Measurements from ENCODE around the gene CREB5.

Gene CREB5

GRCh38 chr7:28408105-28408959 lies 4.0 kb upstream of the CREB5 start:
- DNase-seq: peak; percentile 77

GRCh38 chr7:28408960-28409715 lies 3.2 kb upstream of the CREB5 start:
- peak; percentile 98 for DNase-seq

- DNase-seq: peak; percentile 72
Observed at GRCh38 chr7:28409716-28410627, 2.3 kb upstream of the CREB5 start.

GRCh38 chr7:28410628-28411531 lies 1.4 kb upstream of the CREB5 start:
- DNase-seq: peak; percentile 83

- no peak for DNase-seq
Observed at GRCh38 chr7:28413011-28413410, 693 bp downstream of the CREB5 start.

- no peak for DNase-seq
Observed at GRCh38 chr7:28414453-28414852, 2.1 kb downstream of the CREB5 start.

GRCh38 chr7:28417321-28417940 lies 5.1 kb downstream of the CREB5 start:
- no peak for DNase-seq

- no peak for DNase-seq
Observed at GRCh38 chr7:28418311-28418710, 6.0 kb downstream of the CREB5 start.

GRCh38 chr7:28418966-28419365 lies 6.6 kb downstream of the CREB5 start:
- DNase-seq: no peak

- DNase-seq: no peak
Observed at GRCh38 chr7:28419716-28420115, 7.4 kb downstream of the CREB5 start.

GRCh38 chr7:28423112-28423511 lies 10.8 kb downstream of the CREB5 start:
- DNase-seq: no peak

GRCh38 chr7:28423918-28424514 lies 11.7 kb downstream of the CREB5 start:
- no peak for DNase-seq

GRCh38 chr7:28425496-28425895 lies 13.2 kb downstream of the CREB5 start:
- DNase-seq: no peak

GRCh38 chr7:28427236-28427635 lies 14.9 kb downstream of the CREB5 start:
- no peak for DNase-seq

GRCh38 chr7:28430616-28431015 lies 18.3 kb downstream of the CREB5 start:
- no peak for DNase-seq

- no peak for DNase-seq
Observed at GRCh38 chr7:28432105-28432504, 19.8 kb downstream of the CREB5 start.

- no peak for DNase-seq
Observed at GRCh38 chr7:28433039-28433438, 20.7 kb downstream of the CREB5 start.

GRCh38 chr7:28433699-28434219 lies 21.4 kb downstream of the CREB5 start:
- peak; percentile 30 for DNase-seq

GRCh38 chr7:28434510-28434909 lies 22.2 kb downstream of the CREB5 start:
- DNase-seq: no peak

GRCh38 chr7:28435152-28435551 lies 22.8 kb downstream of the CREB5 start:
- DNase-seq: no peak

All from eye (tissue), 1 donor.